NCI-H1694 (cell line): Measurements from ENCODE around the gene TXNL1.

Experiments
- DNase-seq: peaks from one replicate; lab custom pipeline; 2025; lab: John Stamatoyannopoulos, UW

The TXNL1 gene

DNA sequence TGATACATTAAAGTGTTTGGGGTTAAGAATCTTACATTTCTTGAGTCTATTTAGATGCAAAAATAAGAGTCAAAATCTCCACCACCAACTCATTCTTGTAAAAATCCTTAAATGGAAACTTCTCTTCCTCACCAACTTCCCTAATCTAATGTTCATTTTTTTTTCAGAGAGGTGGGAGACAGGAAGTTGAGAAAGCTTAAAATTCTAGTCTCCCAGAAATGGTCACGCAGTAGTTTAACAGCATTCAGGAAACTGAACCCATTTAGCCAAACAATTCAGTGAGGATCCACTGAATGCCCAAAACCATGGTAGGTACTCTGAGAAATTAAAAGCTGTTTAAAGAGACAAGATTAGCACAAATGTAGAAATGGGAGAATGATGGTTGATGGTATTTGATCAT is 69.0 kb downstream of the TXNL1 start:
- no peak for DNase-seq

DNA sequence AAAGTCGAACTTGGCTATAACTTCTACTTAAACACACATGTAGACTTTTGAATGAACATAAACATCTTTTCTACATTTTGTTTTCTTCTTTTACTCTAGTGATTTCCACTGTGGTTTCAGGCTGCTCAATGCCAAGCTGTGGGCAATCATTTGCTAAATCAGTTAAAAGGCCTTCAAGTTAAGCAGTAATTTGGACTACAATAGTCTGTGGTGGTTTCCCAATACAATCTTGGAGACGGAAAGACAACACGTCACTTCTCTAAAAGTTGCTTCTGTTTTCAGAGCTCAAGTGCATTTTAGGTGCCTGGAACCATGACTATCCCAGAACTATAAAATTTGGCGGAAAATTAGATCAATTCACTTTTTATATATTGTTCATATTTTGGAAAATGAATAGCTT is 69.4 kb downstream of the TXNL1 start:
- DNase-seq = no peak

DNA sequence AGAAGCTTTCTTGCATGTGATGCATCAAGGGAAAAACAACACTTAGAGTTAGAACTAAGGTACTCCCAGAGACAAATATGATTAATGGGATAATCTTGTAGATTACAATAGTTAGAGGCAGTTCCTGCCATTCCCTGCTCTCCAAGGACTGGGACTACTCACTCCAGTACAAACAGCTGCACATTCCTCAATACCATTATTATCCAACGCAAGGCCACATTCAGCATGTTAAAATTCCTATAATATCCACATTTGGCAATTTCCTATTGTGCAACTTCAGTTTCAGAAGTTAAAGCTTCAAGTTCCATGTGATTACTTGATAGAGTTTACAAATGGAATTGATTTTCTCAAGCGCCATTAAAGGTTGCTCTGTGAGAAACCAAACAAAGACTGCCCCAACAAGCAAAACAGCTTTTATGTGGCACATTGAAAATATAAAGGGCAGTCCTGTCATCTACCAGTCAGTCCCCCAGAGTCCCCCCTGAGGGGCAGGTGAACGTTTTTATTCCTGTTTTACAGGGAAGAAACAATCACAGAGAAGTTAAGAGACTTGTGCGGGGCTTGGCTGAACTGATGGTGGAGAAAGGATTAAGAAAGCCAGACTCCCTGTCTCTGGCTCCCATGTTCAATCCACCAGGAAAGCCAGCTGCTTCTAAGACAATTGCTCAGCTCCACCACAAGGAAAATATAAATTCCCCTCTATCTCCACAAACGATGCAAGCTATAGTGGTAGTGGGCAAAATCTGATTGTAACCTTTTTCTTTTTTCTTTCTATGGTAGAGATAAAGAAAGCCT is 72.6 kb downstream of the TXNL1 start:
- DNase-seq = no peak

DNA sequence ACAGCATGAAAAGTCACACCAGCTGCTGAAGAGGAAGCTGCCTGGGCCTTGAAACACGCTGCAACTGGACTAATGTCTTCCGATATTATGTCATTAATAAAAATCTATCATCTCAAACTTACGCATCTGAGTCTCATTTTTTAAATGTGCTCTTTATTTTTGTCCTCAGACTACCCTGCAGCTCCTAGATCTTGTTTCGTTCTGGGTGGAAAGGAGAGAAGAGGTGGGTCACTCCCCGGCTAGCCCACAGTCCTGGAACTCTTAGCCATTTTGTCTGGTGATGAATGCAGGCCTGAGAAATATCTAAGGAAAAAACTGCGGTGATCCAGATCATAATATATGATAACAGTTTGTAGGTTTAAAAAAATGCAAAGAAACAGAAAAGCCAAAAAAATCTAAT is 73.3 kb downstream of the TXNL1 start:
- no peak for DNase-seq

DNA sequence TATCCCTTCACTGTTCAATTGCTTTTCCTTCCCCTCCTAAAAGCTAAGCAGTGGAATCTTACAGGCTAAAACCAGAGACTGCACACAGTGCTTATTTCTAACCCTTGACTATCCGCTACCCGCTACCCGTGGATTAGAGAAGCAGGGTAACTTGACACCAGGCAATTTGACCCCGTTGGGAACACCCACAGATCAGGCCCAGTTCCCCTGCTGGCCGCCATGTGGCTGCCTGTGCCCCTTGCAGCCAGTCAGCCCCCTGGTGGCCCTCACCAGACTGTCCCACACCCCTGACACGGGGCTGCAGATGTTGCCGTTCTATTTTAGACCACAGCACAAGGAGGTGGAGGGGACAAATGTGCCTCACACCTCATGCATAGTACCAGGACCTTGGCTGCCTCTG is 74.8 kb downstream of the TXNL1 start:
- DNase-seq = no peak

DNA sequence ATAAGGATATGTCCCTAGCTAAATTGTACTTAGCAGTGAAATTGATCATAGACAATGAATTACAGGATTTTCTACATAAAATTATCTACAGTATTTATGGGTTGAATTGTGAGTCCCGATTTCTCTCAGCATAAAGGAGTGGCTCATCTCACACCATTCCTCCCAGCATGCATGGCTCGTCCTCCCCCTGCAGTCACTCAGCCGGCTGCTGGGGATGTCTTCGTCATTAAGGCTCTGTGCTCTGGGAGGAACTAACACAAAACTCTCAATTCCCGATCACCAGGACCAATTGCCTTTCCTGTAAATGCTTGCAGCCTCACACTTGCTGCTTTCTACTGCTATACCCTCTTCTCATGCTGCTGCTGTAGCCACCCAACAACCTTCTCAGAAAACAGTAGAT is 75.9 kb downstream of the TXNL1 start:
- DNase-seq = no peak

DNA sequence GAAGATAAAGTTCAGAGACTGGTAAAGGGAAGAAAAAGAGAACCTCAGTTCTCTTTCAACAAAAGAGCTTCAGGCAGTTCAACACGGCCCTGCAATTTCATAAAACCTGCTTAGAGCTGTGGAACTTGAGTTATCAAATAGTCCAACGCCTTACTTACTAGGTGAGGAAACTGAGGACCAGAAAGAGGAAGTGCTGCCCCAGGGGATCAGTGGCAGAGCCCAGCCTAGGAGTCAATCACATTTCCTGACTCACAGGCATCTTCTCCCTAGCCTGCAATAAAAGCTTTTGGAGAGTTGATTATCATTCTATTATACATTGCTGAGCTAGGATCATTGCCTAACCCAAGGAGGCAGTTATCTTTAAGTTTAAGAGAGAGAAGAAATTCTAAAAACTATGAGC is 77.4 kb downstream of the TXNL1 start:
- no peak for DNase-seq

DNA sequence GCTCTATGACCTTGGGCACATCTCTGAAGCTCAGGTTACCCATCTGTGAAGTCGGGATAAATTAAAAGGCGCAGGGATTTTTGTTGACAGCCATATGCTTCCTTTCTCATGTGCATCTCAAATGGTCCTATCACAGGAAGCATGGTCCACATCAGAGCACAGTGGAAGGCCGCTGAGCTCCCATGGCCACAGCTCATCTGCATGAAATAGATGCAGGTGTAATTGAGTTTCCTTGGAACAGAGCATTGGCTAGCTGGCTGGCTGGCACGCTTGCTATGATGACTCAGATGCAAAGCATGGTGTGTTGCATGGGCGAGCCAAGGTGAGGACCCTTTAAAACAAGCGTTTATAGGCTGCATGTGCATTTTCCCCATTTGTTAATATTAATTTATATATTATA is 79.3 kb downstream of the TXNL1 start:
- DNase-seq = no peak

DNA sequence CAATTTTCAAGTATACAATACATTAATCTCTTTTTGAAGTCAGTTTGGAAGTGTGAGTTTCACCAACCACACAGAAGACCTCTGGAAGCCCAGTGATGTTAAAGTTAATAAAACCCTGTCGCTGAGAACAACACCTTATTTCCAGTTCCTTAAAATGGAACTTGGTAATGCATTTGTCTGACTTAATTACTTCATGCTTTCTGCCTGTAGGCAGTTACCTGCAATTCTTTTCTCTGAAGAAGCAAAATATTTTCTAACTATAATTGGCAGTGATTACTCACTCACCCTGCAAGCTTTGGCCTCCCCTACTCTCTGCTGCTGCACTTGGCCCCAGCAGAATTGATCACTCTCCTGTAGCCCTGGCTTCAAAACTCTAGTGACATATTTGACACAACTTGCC is 81.5 kb downstream of the TXNL1 start:
- no peak for DNase-seq

DNA sequence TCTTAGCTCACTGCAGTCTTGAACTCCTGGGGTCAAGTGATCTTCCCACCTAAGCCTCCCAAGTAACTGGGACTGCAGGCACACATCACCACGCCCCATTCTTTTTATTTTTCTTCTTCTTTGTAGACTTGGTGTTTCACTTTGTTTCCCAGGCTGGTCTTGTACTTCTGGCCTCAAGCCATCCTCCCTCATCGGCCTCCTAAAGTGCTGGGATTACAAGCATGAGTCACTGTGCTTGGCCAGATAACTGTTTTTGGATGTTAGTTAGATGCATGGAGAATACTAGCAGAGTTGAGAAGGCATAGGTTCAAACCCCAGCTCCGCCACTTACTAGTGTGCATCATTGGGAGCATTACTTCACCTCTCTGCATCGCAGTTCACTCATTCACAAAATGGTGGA is 88.3 kb downstream of the TXNL1 start:
- no peak for DNase-seq
